Body of pancreas (tissue), 4 donors: ENCODE results near the gene TENM3. TPM values are rescaled to one million over a fixed set of nuclear protein-coding genes. Genes with fewer than 3 reads are reported as not detected.

Source experiments
- ATAC-seq: fragments of 150-250 bp; one replicate; pipeline ENCODE4 v1.9.1; 2016
- DNase-seq, 4 donors: peaks; one replicate each; pipeline ENCODE4 v3.0.0-alpha.2; 2019
- H3K27ac ChIP-seq, 4 donors: fragments of 200-600 bp; sonication (generic); 1 replicate in 3 of 4; 2 replicates in 1 of 4; pipeline versions ENCODE4 v1.5.1 to v1.6.1; 2016 to 2019; ENCODE audit warnings: mild to moderate bottlenecking in 1 of 4, mixed read lengths in 1 of 4, moderate library complexity in 1 of 4
- H3K27me3 ChIP-seq, 2 donors: fragments of 200-600 bp; sonication (generic); one replicate each; pipeline ENCODE4 v1.6.0; 2016; ENCODE audit warnings: mild to moderate bottlenecking in 1 of 2
- H3K36me3 ChIP-seq, 2 donors: fragments of 200-600 bp; sonication (generic); replicated peaks in 1 of 2; 2 replicates each; pipeline ENCODE4 v1.5.1; 2016; ENCODE audit warnings: low read depth in 2 of 2; ENCODE audit not compliant: insufficient read depth in 1 of 2
- H3K4me1 ChIP-seq: fragments of 200-600 bp; sonication (generic); one replicate; pipeline ENCODE4 v1.6.0; 2016
- H3K4me3 ChIP-seq, 2 donors: fragments of 200-600 bp; sonication (generic); 1 replicate in 1 of 2; 2 replicates in 1 of 2; pipeline ENCODE4 v1.5.1; 2016 to 2019
- H3K9me3 ChIP-seq, 3 donors: fragments of 200-600 bp; sonication (generic); 1 replicate in 2 of 3; 2 replicates in 1 of 3; pipeline ENCODE4 v1.5.1; 2016
- POLR2A ChIP-seq, 3 donors: fragments of 450-650 bp; IDR thresholded peaks; one replicate each; pipeline ENCODE4 v1.6.1; 2016; ENCODE audit warnings: antibody characterized with exemption in 3 of 3, mild to moderate bottlenecking in 2 of 3
- WGBS, 2 donors: methylation state at CpG; one replicate each; pipeline ENCODE4 v1.1.5; 2017; 5-methylcytosine and 5-hydroxymethylcytosine counted together
- intact Hi-C: fragments of 100-400 bp; cut with DNase I; formaldehyde crosslinking; loops from one replicate; pipeline ENCODE4 v1.15.1; 2023
- total RNA-seq, 2 donors: library from RNA; depleted of rRNA; stranded (reverse); fragments of >200 nt; gene quantifications; one replicate each; pipeline ENCODE4 v1.1.0, GENCODE V29; 2016
- TF ChIP-seq, protein P1 (sequence below), 7 experiments: fragments of 450-650 bp in 4 of 7; fragments of 200-600 bp in 3 of 7; sonication (generic) in 3 of 7; IDR thresholded peaks; one replicate each; pipeline ENCODE4 v1.5.1; 2016 to 2019; ENCODE audit warnings: antibody characterized with exemption in 7 of 7

TENM3 gene
- total RNA-seq, 2 donors from 2014 or later = 2.3 to 9.6 TPM

DNA sequence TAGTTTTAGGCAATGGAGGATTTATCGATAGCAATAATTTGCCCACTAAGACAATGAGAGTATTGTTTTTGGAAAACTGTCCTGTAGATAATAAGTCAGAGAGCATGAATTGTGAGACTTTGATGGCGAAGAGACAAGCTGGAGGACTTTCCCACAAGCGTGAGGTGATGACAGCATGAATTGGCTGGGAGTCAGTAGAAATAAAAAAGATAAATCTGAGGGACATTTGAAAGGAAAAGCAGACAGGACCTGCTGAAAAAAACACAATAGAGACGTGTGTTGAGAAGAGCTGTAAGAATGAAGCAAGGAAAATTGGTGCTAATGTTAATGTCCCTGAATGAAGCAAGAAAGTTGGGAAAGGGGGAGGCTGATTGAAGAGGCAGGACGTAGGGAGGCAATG, 440.5 kb downstream of the TENM3 start:
- no peak overlapping the region for H3K27ac ChIP-seq
- WGBS, 2 donors = 73 to 79% methylated on average over 5 of the region's 5 CpGs
- DNase-seq (no peak), ATAC-seq (no peak)
- H3K4me3 ChIP-seq = no peak overlapping the region
- TF ChIP-seq, protein P1, sequence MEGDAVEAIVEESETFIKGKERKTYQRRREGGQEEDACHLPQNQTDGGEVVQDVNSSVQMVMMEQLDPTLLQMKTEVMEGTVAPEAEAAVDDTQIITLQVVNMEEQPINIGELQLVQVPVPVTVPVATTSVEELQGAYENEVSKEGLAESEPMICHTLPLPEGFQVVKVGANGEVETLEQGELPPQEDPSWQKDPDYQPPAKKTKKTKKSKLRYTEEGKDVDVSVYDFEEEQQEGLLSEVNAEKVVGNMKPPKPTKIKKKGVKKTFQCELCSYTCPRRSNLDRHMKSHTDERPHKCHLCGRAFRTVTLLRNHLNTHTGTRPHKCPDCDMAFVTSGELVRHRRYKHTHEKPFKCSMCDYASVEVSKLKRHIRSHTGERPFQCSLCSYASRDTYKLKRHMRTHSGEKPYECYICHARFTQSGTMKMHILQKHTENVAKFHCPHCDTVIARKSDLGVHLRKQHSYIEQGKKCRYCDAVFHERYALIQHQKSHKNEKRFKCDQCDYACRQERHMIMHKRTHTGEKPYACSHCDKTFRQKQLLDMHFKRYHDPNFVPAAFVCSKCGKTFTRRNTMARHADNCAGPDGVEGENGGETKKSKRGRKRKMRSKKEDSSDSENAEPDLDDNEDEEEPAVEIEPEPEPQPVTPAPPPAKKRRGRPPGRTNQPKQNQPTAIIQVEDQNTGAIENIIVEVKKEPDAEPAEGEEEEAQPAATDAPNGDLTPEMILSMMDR (IDR thresholded peaks at IDR 0.05) = no peak
- no peak for TF ChIP-seq POLR2A (IDR thresholded peaks at IDR 0.05)
- no peaks in the 10 kb centered on the region for H3K36me3 ChIP-seq
- H3K27me3 ChIP-seq = no peaks in the 10 kb centered on the region
- H3K9me3 ChIP-seq = no peaks in the 10 kb centered on the region
- intact Hi-C loops = no loop called here
- H3K4me1 ChIP-seq = no peaks in the 10 kb centered on the region

DNA sequence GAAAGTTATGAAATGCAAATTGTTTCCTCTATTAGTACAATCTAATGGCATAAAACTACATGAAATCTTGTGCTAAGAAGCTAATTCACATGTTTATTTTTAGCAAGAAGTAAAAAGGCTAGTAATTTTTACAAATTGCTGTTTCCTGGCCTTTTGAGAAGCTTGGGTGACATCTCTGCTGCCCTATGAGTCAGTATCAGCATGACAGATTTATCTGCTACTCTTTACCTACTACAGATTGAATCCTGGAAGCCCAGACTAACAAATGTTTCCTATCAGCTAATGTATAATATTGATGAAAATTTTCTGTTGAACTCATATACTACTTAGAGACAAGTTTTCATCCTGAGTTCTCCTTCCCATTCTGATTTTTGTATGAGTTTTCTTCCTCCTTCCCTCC, 441.6 kb downstream of the TENM3 start:
- Histone ChIP-seq H3K4me3 (no peak overlapping the region), H3K9me3 (no peaks in the 10 kb centered on the region), H3K4me1 (no peaks in the 10 kb centered on the region), H3K36me3 (no peaks in the 10 kb centered on the region), H3K27ac (no peak overlapping the region), H3K27me3 (no peaks in the 10 kb centered on the region)
- intact Hi-C loops = no loop called here
- TF ChIP-seq, protein P1 (IDR thresholded peaks at IDR 0.05) = no peak
- DNase-seq = no peak
- ATAC-seq = no peak

- Histone ChIP-seq H3K36me3 (no peaks in the 10 kb centered on the region), H3K27ac (no peak overlapping the region), H3K4me1 (no peaks in the 10 kb centered on the region), H3K9me3 (no peaks in the 10 kb centered on the region), H3K27me3 (no peaks in the 10 kb centered on the region), H3K4me3 (no peak overlapping the region)
- intact Hi-C loops = no loop called here
- 86 to 89% methylated on average over 14 of the region's 14 CpGs for WGBS, 2 donors
- no peak for ATAC-seq
- no peak for DNase-seq
- TF ChIP-seq, protein P1 (IDR thresholded peaks at IDR 0.05) = no peak
- TF ChIP-seq POLR2A (IDR thresholded peaks at IDR 0.05) = no peak
Observed at GRCh38 chr4:182688081-182688480, 444.9 kb downstream of the TENM3 start.

DNA sequence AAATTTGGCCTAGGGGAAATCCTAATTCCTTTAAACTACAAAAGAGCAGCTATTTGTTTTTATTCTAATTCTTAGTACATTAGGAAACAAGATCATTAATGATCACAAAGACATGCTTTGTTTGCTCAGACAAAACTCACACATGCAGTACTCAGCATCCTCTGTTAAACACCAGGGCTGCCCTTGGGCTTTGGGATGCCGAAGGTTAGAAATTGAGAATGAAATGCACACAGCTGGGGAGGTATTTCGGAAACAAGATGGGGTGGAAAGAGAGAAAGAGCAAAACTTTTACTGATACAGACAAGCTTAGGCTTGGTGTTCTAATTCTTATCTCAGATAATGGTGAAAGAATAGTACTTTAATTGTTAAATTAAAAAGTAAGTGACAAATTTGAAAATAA, 451.3 kb downstream of the TENM3 start:
- DNase-seq (no peak), ATAC-seq (no peak)
- intact Hi-C loops = no loop called here
- TF ChIP-seq, protein P1 (IDR thresholded peaks at IDR 0.05) = no peak
- TF ChIP-seq POLR2A (IDR thresholded peaks at IDR 0.05) = no peak
- H3K27ac ChIP-seq = no peak overlapping the region
- no peaks in the 10 kb centered on the region for H3K36me3 ChIP-seq
- 88 to 94% methylated on average over 2 of the region's 2 CpGs for WGBS, 2 donors
- H3K4me1 ChIP-seq = no peaks in the 10 kb centered on the region
- H3K27me3 ChIP-seq = no peaks in the 10 kb centered on the region
- no peak overlapping the region for H3K4me3 ChIP-seq
- no peaks in the 10 kb centered on the region for H3K9me3 ChIP-seq

- intact Hi-C loops = no loop called here
- 91 to 93% methylated on average over 3 of the region's 3 CpGs for WGBS, 2 donors
- H3K4me3 ChIP-seq = no peak overlapping the region
- DNase-seq = no peak
- H3K27ac ChIP-seq = no peak overlapping the region
- H3K27me3 ChIP-seq = no peaks in the 10 kb centered on the region
- no peaks in the 10 kb centered on the region for H3K4me1 ChIP-seq
- ATAC-seq = no peak
- no peaks in the 10 kb centered on the region for H3K9me3 ChIP-seq
- TF ChIP-seq POLR2A (IDR thresholded peaks at IDR 0.05) = no peak
- TF ChIP-seq, protein P1 (IDR thresholded peaks at IDR 0.05) = no peak
- H3K36me3 ChIP-seq = no peaks in the 10 kb centered on the region
Observed at GRCh38 chr4:182695009-182695408, 451.8 kb downstream of the TENM3 start.
